HepG2 (cell line): ENCODE results near the gene AHCYL1. TPM values are rescaled to one million over a fixed set of nuclear protein-coding genes. Genes with fewer than 3 reads are reported as not detected.

Experiments used
- FOXA1 ChIP-seq, 2 experiments: fragments of 450-650 bp in 1 of 2; sonication (generic) in 1 of 2; formaldehyde crosslinking in 1 of 2; IDR thresholded peaks; 2 replicates each; pipeline versions ENCODE4 v1.4.0 to v1.6.1; 2016 to 2020; ENCODE audit warnings: missing genetic modification reagents in 1 of 2
- GATAD1 ChIP-seq: IDR thresholded peaks from 2 replicates; pipeline ENCODE4 v1.6.1; 2016; ENCODE audit warnings: missing genetic modification reagents, missing compliant biosample characterization
- MAX ChIP-seq: IDR thresholded peaks from 2 replicates; pipeline ENCODE4 v1.6.1; 2012; ENCODE audit warnings: inconsistent platforms
- MLXIP ChIP-seq: sonication (generic); formaldehyde crosslinking; IDR thresholded peaks from 2 replicates; pipeline ENCODE4 v1.9.0; 2021; ENCODE audit warnings: missing genetic modification reagents, borderline replicate concordance
- MTF1 ChIP-seq: sonication (generic); formaldehyde crosslinking; IDR thresholded peaks from 2 replicates; pipeline ENCODE4 v1.5.0; 2020; ENCODE audit warnings: missing genetic modification reagents
- SETDB1 ChIP-seq: sonication (generic); formaldehyde crosslinking; IDR thresholded peaks from 2 replicates; pipeline ENCODE4 v1.5.1; 2020; ENCODE audit warnings: missing genetic modification reagents, mild to moderate bottlenecking, borderline replicate concordance
- SP2 ChIP-seq: sonication (generic); formaldehyde crosslinking; IDR thresholded peaks from 2 replicates; pipeline ENCODE4 v1.5.1; 2020; ENCODE audit warnings: mild to moderate bottlenecking, missing genetic modification reagents
- SP4 ChIP-seq: sonication (generic); formaldehyde crosslinking; IDR thresholded peaks from 2 replicates; pipeline ENCODE4 v1.8.1; 2023; ENCODE audit warnings: mild to moderate bottlenecking, missing genetic modification reagents
- YY1 ChIP-seq: IDR thresholded peaks from 2 replicates; pipeline ENCODE4 v1.6.1; 2011; ENCODE audit warnings: low read length, low read depth, moderate library complexity, mild to moderate bottlenecking; ENCODE audit not compliant: insufficient read depth, insufficient replicate concordance
- ZBED4 ChIP-seq: sonication (generic); formaldehyde crosslinking; IDR thresholded peaks from 2 replicates; pipeline ENCODE4 v1.4.0; 2020; ENCODE audit warnings: missing genetic modification reagents, borderline replicate concordance
- ZNF543 ChIP-seq: sonication (generic); formaldehyde crosslinking; IDR thresholded peaks from 2 replicates; pipeline ENCODE4 v1.4.0; 2020; ENCODE audit warnings: mild to moderate bottlenecking, missing genetic modification reagents
- ZNF7 ChIP-seq: IDR thresholded peaks from 2 replicates; pipeline ENCODE4 v1.6.1; 2016; ENCODE audit warnings: missing biosample characterization, missing genetic modification reagents
- polyA plus RNA-seq, 8 experiments: library from polyadenylated mRNA; depleted of rRNA in 3 of 8; stranded (reverse) in 7 of 8; unstranded in 1 of 8; fragments of >200 nt; fragmentation: Illumina TruSeq in 4 of 8; extraction: Trizol in 4 of 8; gene quantifications; 2 replicates each; pipeline versions ENCODE4 v1.2.1 to v1.2.3, GENCODE V29; 2011 to 2016; ENCODE audit warnings: low read depth in 4 of 8, missing spikeins in 1 of 8, mixed read lengths in 1 of 8; ENCODE audit not compliant: insufficient read depth in 1 of 8
- total RNA-seq, 5 experiments: library from RNA; depleted of rRNA; stranded (reverse); fragments of >200 nt; fragmentation: Illumina TruSeq; extraction: Trizol; gene quantifications; 2 replicates each; pipeline ENCODE4 v1.2.3, GENCODE V29; 2016; ENCODE audit warnings: low read depth in 1 of 5
- TF ChIP-seq, protein P1 (sequence below): sonication (generic); formaldehyde crosslinking; IDR thresholded peaks from 2 replicates; pipeline ENCODE4 v1.4.0; 2020; ENCODE audit warnings: missing genetic modification reagents, borderline replicate concordance
- TF ChIP-seq, protein P2 (sequence below): sonication (generic); formaldehyde crosslinking; IDR thresholded peaks from 2 replicates; pipeline ENCODE4 v1.8.1; 2023; ENCODE audit warnings: mild to moderate bottlenecking, inconsistent platforms, moderate library complexity, missing genetic modification reagents, borderline replicate concordance
- TF ChIP-seq, protein P3 (sequence below): sonication (generic); formaldehyde crosslinking; IDR thresholded peaks from 2 replicates; pipeline ENCODE4 v1.4.0; 2020; ENCODE audit warnings: mild to moderate bottlenecking, missing genetic modification reagents

Gene AHCYL1
- total and polyA plus RNA-seq, 2 of the 13 experiments (the other 11 are each of a cell fraction or from before 2014, with no cell fraction given), result 40.9 to 76.3 TPM

DNA sequence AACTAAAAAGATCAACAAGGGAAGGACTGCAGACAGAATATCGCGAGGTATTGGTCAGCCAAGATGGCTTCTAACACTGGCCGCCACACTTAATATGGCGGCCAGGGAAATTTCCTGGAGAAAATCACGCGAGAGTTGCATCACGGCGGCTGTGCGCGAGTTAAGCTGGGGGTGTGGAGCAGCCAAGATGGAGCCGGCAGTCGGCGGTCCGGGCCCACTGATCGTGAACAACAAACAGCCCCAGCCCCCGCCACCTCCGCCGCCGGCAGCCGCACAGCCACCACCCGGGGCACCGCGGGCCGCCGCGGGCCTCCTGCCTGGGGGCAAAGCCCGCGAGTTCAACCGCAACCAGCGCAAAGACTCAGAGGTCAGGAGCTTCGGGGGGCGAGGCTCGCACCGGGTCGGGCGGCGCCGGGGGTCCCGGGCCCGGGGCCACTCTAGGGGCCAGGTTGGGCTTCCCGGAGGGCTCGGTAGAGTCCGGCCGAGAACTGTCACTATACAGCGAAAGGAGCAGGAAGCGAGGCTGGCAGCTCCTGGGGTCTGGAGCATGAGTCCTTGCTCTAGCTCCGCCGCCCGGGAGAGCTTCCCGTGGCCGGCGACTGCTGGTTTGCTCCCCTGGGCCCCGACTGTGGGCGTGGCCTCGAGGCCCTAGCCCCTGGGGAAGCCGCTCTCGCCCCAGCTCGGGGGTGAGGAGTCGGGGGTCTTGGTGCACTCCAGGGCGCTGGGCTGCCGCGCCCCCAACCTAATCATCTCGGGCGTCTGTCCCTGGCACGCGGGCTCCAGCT, 50.1 kb downstream of the AHCYL1 start, which contains the start of gene STRIP1 (continued):
- peak; percentile 42; the same call in 1 of the 2 replicates for TF ChIP-seq SP2 (CRISPR knock-in tag)
- TF ChIP-seq ZBED4 (CRISPR knock-in tag), result 0 out of 2 replicates have a peak, but pooled peaks have one; percentile 51
- TF ChIP-seq, protein P1, sequence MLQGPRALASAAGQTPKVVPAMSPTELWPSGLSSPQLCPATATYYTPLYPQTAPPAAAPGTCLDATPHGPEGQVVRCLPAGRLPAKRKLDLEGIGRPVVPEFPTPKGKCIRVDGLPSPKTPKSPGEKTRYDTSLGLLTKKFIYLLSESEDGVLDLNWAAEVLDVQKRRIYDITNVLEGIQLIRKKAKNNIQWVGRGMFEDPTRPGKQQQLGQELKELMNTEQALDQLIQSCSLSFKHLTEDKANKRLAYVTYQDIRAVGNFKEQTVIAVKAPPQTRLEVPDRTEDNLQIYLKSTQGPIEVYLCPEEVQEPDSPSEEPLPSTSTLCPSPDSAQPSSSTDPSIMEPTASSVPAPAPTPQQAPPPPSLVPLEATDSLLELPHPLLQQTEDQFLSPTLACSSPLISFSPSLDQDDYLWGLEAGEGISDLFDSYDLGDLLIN, result no peak
- TF ChIP-seq ZNF543, result no peak
- TF ChIP-seq, protein P2, sequence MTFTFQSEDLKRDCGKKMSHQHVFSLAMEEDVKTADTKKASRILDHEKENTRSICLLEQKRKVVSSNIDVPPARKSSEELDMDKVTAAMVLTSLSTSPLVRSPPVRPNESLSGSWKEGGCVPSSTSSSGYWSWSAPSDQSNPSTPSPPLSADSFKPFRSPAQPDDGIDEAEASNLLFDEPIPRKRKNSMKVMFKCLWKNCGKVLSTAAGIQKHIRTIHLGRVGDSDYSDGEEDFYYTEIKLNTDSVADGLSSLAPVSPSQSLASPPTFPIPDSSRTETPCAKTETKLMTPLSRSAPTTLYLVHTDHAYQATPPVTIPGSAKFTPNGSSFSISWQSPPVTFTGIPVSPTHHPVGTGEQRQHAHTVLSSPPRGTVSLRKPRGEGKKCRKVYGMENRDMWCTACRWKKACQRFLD (CRISPR knock-in tag), result no peak
- TF ChIP-seq MTF1, result peak; percentile 65; the same call in 1 of the 2 replicates
- TF ChIP-seq, protein P3, sequence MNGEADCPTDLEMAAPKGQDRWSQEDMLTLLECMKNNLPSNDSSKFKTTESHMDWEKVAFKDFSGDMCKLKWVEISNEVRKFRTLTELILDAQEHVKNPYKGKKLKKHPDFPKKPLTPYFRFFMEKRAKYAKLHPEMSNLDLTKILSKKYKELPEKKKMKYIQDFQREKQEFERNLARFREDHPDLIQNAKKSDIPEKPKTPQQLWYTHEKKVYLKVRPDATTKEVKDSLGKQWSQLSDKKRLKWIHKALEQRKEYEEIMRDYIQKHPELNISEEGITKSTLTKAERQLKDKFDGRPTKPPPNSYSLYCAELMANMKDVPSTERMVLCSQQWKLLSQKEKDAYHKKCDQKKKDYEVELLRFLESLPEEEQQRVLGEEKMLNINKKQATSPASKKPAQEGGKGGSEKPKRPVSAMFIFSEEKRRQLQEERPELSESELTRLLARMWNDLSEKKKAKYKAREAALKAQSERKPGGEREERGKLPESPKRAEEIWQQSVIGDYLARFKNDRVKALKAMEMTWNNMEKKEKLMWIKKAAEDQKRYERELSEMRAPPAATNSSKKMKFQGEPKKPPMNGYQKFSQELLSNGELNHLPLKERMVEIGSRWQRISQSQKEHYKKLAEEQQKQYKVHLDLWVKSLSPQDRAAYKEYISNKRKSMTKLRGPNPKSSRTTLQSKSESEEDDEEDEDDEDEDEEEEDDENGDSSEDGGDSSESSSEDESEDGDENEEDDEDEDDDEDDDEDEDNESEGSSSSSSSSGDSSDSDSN (CRISPR knock-in tag), result peak; percentile 78
- TF ChIP-seq SETDB1 (CRISPR knock-in tag), result no peak
- TF ChIP-seq SP4 (CRISPR knock-in tag), result 0 out of 2 replicates have a peak, but pooled peaks have one; percentile 36
- TF ChIP-seq ZNF7 (CRISPR knock-in tag), result no peak
- TF ChIP-seq GATAD1 (CRISPR knock-in tag), result peak; percentile 68
- no peak for TF ChIP-seq FOXA1 (IDR thresholded peaks at IDR 0.05)
- peak; percentile 72; the same call in 1 of the 2 replicates for TF ChIP-seq FOXA1 (CRISPR knock-in tag; IDR thresholded peaks at IDR 0.05)
- TF ChIP-seq YY1, result peak; percentile 100
- TF ChIP-seq MAX, result 0 out of 2 replicates have a peak, but pooled peaks have one; percentile 14
- 0 out of 2 replicates have a peak, but pooled peaks have one; percentile 39 for TF ChIP-seq MLXIP (CRISPR knock-in tag)
